ENCODE data around the gene COQ4.

COQ4 gene

DNA sequence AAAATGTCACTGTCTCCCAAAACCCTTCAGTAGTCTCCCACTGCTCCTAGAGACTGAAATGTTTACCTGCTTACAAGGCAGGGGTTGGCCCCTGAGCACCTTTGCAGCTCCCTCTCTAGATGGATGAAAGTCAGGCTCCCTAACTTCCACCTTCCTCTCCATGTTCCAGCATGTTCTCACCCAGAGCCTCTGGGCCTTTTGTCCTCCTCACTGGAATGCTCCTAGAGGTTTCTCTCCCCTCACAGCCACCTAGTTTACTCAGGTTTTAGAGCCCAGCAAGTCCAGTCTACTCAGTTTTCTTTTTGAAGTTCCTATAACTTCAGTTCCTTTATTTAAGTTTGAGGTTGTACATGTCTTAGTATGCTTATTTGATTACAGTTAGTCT is 47.7 kb downstream of the COQ4 start:
- peak overlapping the region; percentile 88 for H3K4me2 ChIP-seq
- H3K36me3 ChIP-seq (ENCODE audit: insufficient read depth): no peaks in the 10 kb centered on the region
- TF ChIP-seq, protein P1, sequence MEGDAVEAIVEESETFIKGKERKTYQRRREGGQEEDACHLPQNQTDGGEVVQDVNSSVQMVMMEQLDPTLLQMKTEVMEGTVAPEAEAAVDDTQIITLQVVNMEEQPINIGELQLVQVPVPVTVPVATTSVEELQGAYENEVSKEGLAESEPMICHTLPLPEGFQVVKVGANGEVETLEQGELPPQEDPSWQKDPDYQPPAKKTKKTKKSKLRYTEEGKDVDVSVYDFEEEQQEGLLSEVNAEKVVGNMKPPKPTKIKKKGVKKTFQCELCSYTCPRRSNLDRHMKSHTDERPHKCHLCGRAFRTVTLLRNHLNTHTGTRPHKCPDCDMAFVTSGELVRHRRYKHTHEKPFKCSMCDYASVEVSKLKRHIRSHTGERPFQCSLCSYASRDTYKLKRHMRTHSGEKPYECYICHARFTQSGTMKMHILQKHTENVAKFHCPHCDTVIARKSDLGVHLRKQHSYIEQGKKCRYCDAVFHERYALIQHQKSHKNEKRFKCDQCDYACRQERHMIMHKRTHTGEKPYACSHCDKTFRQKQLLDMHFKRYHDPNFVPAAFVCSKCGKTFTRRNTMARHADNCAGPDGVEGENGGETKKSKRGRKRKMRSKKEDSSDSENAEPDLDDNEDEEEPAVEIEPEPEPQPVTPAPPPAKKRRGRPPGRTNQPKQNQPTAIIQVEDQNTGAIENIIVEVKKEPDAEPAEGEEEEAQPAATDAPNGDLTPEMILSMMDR (conservative IDR thresholded peaks at IDR 0.05; ENCODE audit: low read depth, low read length): no peak
- H3K4me3 ChIP-seq (IDR thresholded peaks at IDR 0.05; ENCODE audit: insufficient read depth, low read depth, low read length): no peak overlapping the region
- H3K27ac ChIP-seq: peak overlapping the region; percentile 37; the same call in 1 of the 2 replicates
- H4K20me1 ChIP-seq (ENCODE audit: insufficient read depth): no peaks in the 10 kb centered on the region
- no peaks in the 10 kb centered on the region for H3K27me3 ChIP-seq (ENCODE audit: insufficient read depth, low read depth)
- H3K9ac ChIP-seq: peak overlapping the region; percentile 50; the same call in 1 of the 2 replicates
- H3K4me1 ChIP-seq (ENCODE audit: low read depth, poor library complexity, severe bottlenecking): peaks cover 16% of the 10 kb centered on the region
- H2AFZ ChIP-seq (ENCODE audit: low read depth): peak overlapping the region; percentile 92
- peaks cover 37% of the 10 kb centered on the region for H3K79me2 ChIP-seq (ENCODE audit: insufficient read depth, low read depth)

DNA sequence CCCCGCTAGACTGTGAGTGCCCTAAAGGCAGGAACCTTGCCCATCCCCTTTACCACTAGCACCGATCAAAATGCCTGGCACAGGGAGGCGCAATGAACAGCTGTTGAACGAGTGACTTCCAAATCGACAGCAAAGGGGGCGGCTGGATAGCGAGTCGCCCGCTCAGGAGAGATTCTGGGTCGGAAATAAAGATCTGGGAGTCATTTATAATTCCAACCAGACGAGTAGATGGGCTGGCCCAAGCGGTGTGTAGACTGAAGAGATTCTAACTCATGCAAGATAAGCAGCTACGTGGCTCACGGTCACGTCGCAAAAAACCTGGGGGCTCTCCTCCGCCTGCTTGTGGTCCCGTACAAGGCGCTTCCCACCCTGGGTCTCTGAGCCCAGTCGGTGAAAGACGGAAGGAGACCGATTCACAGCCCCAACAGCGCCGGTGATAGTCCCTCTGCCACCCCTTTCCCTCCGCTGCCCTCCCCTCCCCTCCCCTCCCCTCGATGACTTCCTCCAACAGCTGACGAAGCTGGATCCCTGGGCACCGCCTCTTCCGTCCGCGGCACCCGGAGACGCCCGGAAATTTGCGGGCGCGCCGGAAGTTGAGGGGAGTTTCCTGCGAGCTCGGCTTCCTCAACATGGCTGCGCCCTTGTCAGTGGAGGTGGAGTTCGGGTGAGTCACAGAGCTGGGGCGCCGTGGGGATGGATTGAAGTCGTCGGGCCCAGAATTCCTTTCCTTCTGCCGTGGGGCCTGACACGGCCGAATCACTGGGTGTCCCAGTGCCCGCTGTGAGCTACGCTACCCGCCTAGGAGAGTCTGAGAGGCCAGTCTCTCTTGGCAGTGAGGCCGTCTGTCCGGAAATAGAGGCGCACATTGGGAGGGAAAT is 48.4 kb downstream of the COQ4 start, which contains the start of gene URM1:
TSS of gene URM1 (plus strand) at position 623 of the 878 bp plus-strand sequence. CDS start at position 630, 7 bp downstream.
- Histone ChIP-seq H2AFZ (ENCODE audit: low read depth) (peak within 1 kb of the TSS; percentile 92), H3K4me1 (ENCODE audit: low read depth, poor library complexity, severe bottlenecking) (peaks cover 23% of the 10 kb centered on the region), H3K79me2 (ENCODE audit: insufficient read depth, low read depth) (peaks cover 41% of the 10 kb centered on the region), H3K4me3 (IDR thresholded peaks at IDR 0.05; ENCODE audit: insufficient read depth, low read depth, low read length) (peak within 1 kb of the TSS; percentile 50), H3K9ac (peak within 1 kb of the TSS; percentile 55), H3K36me3 (ENCODE audit: insufficient read depth) (no peaks in the 10 kb centered on the region), H3K27ac (peak within 1 kb of the TSS; percentile 37; the same call in 1 of the 2 replicates), H4K20me1 (ENCODE audit: insufficient read depth) (no peaks in the 10 kb centered on the region), H3K27me3 (ENCODE audit: insufficient read depth, low read depth) (no peaks in the 10 kb centered on the region), H3K4me2 (peak within 1 kb of the TSS; percentile 95)
- TF ChIP-seq, protein P1 (conservative IDR thresholded peaks at IDR 0.05; ENCODE audit: low read depth, low read length): no peak

DNA sequence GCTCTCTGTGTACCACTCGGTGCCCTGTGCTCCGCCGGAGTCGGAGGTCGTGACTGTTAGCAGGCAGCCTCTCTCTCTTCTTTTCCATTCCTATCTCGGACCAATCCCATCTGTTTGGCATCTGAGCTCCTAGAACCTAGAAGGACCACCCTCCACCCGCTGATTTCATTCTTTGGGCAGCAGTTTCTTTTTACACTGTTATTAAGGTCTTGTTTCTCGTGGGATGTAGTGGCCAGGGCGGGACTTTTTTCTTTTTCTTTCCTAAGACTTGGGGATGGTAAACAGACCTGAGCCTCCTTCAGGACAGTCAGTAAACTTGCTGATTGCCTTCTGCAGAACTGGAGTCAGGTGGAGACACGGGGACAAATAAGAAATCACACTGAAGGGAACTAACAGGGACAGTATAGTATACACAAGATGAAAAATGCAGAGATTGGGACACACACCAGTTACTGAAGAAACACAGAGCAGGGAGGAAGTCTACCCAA is 49.0 kb downstream of the COQ4 start:
- peaks cover 45% of the 10 kb centered on the region for H3K79me2 ChIP-seq (ENCODE audit: insufficient read depth, low read depth)
- no peaks in the 10 kb centered on the region for H3K27me3 ChIP-seq (ENCODE audit: insufficient read depth, low read depth)
- peak overlapping the region; percentile 92 for H2AFZ ChIP-seq (ENCODE audit: low read depth)
- H3K4me1 ChIP-seq (ENCODE audit: low read depth, poor library complexity, severe bottlenecking): peaks cover 26% of the 10 kb centered on the region
- no peaks in the 10 kb centered on the region for H3K36me3 ChIP-seq (ENCODE audit: insufficient read depth)
- peak overlapping the region; percentile 55; the same call in 1 of the 2 replicates for H3K9ac ChIP-seq
- TF ChIP-seq, protein P1 (conservative IDR thresholded peaks at IDR 0.05; ENCODE audit: low read depth, low read length): no peak
- H3K4me3 ChIP-seq (IDR thresholded peaks at IDR 0.05; ENCODE audit: insufficient read depth, low read depth, low read length): peak overlapping the region; percentile 50
- H3K4me2 ChIP-seq: peak overlapping the region; percentile 95
- H4K20me1 ChIP-seq (ENCODE audit: insufficient read depth): no peaks in the 10 kb centered on the region
- peak overlapping the region; percentile 35; the same call in 1 of the 2 replicates for H3K27ac ChIP-seq

DNA sequence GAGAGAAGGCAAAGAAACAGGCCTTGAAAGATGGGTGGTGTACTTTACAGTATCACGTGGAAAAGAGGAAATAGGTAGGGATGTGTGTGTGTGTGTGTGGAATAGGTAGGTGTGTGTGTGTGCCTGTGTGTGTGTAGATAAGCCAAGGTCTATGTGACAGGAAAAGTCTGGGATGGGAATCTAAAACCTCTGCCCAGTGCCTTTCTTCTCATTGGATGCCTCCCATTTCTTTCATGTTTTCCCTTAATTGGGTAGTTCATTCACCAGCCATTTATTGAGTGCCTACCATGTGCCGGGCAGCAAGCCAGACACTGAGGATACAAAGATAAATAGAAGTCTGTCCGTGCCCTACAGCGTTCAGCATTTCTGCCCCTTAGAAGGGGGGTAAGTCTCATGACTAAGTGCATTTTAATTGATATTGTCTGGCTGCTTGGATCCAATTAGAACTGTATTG is 49.6 kb downstream of the COQ4 start:
- Histone ChIP-seq H4K20me1 (ENCODE audit: insufficient read depth) (no peaks in the 10 kb centered on the region), H2AFZ (ENCODE audit: low read depth) (no peak overlapping the region), H3K36me3 (ENCODE audit: insufficient read depth) (no peaks in the 10 kb centered on the region), H3K4me1 (ENCODE audit: low read depth, poor library complexity, severe bottlenecking) (peaks cover 26% of the 10 kb centered on the region), H3K27ac (no peak overlapping the region), H3K79me2 (ENCODE audit: insufficient read depth, low read depth) (peaks cover 50% of the 10 kb centered on the region), H3K4me2 (peak overlapping the region; percentile 95), H3K4me3 (IDR thresholded peaks at IDR 0.05; ENCODE audit: insufficient read depth, low read depth, low read length) (peak overlapping the region; percentile 50), H3K9ac (no peak overlapping the region), H3K27me3 (ENCODE audit: insufficient read depth, low read depth) (no peaks in the 10 kb centered on the region)
- TF ChIP-seq, protein P1 (conservative IDR thresholded peaks at IDR 0.05; ENCODE audit: low read depth, low read length): no peak
